SK-N-SH treated with all-trans-retinoic acid at 6 μM for 48 hours (cell line): ENCODE results near the gene ZNF454.

Experiments used
- CSDC2 ChIP-seq: fragments of 250-450 bp; sonication (Bioruptor Pico); IDR thresholded peaks from 2 replicates; pipeline ENCODE4 v1.5.0; 2020; ENCODE audit warnings: mild to moderate bottlenecking, moderate library complexity
- CSRNP3 ChIP-seq: fragments of 250-450 bp; sonication (Bioruptor Pico); IDR thresholded peaks from 2 replicates; pipeline ENCODE4 v1.5.1; 2021; ENCODE audit warnings: mild to moderate bottlenecking, moderate library complexity
- ESRRG ChIP-seq: fragments of 250-450 bp; sonication (Bioruptor Pico); IDR thresholded peaks from 2 replicates; pipeline ENCODE4 v1.6.1; 2021; ENCODE audit warnings: mild to moderate bottlenecking
- ISL1 ChIP-seq: fragments of 250-450 bp; sonication (Bioruptor Pico); IDR thresholded peaks from 2 replicates; pipeline ENCODE4 v2.1.2; 2022; ENCODE audit warnings: mild to moderate bottlenecking, moderate library complexity
- OSR1 ChIP-seq: fragments of 250-450 bp; sonication (Bioruptor Pico); IDR thresholded peaks from 2 replicates; pipeline ENCODE4 v1.8.0; 2022; ENCODE audit warnings: moderate library complexity, mild to moderate bottlenecking, inconsistent platforms
- PATZ1 ChIP-seq: fragments of 250-450 bp; sonication (Bioruptor Pico); IDR thresholded peaks from 2 replicates; pipeline ENCODE4 v1.8.0; 2020; ENCODE audit warnings: mild to moderate bottlenecking, moderate library complexity, borderline replicate concordance
- RARB ChIP-seq: fragments of 250-450 bp; sonication (Bioruptor Pico); IDR thresholded peaks from 2 replicates; pipeline ENCODE4 v1.8.0; 2021; ENCODE audit warnings: mild to moderate bottlenecking, moderate library complexity
- TCF4 ChIP-seq: fragments of 250-450 bp; sonication (Bioruptor Pico); IDR thresholded peaks from 2 replicates; pipeline ENCODE4 v1.8.0; 2021; ENCODE audit warnings: mild to moderate bottlenecking, moderate library complexity, borderline replicate concordance
- ZC3H10 ChIP-seq: fragments of 250-450 bp; sonication (Bioruptor Pico); IDR thresholded peaks from 2 replicates; pipeline ENCODE4 v1.5.1; 2021; ENCODE audit warnings: mild to moderate bottlenecking, moderate library complexity
- ZNF565 ChIP-seq: fragments of 450-650 bp; formaldehyde crosslinking; conservative IDR thresholded peaks from 2 replicates; pipeline ENCODE4 v1.5.0; 2020; ENCODE audit warnings: low read depth, mild to moderate bottlenecking, moderate library complexity

- TF ChIP-seq ESRRG (CRISPR knock-in tag) (no peak), ZNF565 (CRISPR knock-in tag) (no peak), PATZ1 (CRISPR knock-in tag) (no peak), ZC3H10 (CRISPR knock-in tag) (no peak), ISL1 (no peak), TCF4 (CRISPR knock-in tag) (no peak), OSR1 (CRISPR knock-in tag) (no peak), CSRNP3 (no peak), RARB (no peak), CSDC2 (CRISPR knock-in tag) (no peak)
These were observed 52.3 kb downstream of the ZNF454 start for GRCh38 chr5:178993236-178993765.
